ENCODE data around the gene PAIP2. TPM values are rescaled to one million over a fixed set of nuclear protein-coding genes. Genes with fewer than 3 reads are reported as not detected.

The PAIP2 gene
- total and polyA plus RNA-seq, 9 donors, result 68.4 to 142 (median 104) TPM

DNA sequence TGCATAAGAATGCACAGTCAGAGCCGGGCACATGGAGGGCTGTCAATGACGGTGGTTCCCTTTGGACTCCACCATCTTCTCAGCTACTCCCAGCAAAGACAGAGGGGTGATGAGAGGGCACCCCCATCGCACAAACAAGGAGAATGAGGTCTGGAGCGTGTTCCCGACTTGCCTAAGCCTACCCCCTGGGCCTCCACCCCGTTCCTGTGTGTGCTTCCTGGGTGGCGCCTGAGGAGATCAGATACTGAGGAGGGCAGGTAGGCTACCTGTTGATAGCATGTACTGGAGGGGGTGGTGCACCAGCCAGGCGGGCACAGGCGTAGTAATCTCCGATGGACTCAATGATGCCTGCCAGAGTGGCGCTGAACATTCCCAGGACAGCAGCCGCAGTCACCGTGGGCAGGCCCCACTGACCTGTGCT, 37.3 kb downstream of the PAIP2 start:
- H3K4me1 ChIP-seq (ENCODE audit: insufficient read depth), result no peaks in the 10 kb centered on the region
- no peaks in the 10 kb centered on the region for H3K27me3 ChIP-seq
- no peaks in the 10 kb centered on the region for H3K36me3 ChIP-seq
- no peak overlapping the region for H3K4me3 ChIP-seq
- DNase-seq, result peak in 2 of 5 donors; percentile 7 to 16
- no peak overlapping the region for H3K27ac ChIP-seq
- 83 to 89% (median 83%) methylated on average over 13 of the region's 13 CpGs for WGBS, 3 donors
- no peaks in the 10 kb centered on the region for H3K9me3 ChIP-seq
- intact Hi-C loops (cut with DNase I), result no loop called here
- TF ChIP-seq EP300 (IDR thresholded peaks at IDR 0.05), result no peak
- TF ChIP-seq, protein P1, sequence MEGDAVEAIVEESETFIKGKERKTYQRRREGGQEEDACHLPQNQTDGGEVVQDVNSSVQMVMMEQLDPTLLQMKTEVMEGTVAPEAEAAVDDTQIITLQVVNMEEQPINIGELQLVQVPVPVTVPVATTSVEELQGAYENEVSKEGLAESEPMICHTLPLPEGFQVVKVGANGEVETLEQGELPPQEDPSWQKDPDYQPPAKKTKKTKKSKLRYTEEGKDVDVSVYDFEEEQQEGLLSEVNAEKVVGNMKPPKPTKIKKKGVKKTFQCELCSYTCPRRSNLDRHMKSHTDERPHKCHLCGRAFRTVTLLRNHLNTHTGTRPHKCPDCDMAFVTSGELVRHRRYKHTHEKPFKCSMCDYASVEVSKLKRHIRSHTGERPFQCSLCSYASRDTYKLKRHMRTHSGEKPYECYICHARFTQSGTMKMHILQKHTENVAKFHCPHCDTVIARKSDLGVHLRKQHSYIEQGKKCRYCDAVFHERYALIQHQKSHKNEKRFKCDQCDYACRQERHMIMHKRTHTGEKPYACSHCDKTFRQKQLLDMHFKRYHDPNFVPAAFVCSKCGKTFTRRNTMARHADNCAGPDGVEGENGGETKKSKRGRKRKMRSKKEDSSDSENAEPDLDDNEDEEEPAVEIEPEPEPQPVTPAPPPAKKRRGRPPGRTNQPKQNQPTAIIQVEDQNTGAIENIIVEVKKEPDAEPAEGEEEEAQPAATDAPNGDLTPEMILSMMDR (IDR thresholded peaks at IDR 0.05), result no peak
- TF ChIP-seq POLR2A (IDR thresholded peaks at IDR 0.05), result no peak

DNA sequence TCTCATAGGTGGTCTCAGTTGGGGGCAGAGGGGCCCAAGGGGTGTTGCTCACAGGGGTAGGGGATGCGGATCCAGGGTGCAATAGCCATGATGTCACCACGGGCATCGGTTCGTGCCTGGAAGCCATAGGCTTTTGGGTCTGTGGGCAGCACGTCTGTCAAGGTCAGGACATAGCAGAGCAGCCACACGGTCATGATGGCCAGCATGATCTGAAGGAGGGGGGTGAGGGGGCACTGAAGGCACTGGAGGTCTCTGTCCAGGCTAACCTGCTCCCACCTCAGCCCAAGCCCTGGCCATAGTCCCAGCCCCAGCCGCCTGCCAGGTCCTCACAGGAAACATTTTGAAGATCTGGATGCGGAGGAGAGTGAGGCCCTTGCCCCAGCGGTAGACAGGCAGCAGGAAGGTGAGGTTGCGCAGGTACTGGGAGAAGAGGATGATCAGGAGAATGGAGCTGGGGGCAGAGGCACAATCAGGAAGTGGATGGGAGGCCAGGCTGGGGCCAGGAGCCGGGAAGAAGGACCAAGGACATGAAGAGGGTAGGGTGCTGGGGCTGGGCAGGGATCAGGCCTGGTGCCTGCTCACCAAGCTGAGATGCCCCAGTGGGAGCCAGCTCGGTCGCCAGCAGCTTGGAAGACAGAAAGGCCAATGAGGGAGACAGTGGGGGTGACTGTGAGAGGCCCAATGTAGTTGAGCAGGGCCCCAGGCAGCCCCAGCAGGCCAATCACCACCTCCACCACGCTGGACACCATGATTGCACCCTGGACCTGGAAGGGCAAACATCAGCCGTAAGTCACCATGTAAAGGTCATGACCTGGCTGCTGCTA, 38.2 kb downstream of the PAIP2 start:
- Histone ChIP-seq H3K27ac (no peak overlapping the region), H3K27me3 (no peaks in the 10 kb centered on the region), H3K36me3 (no peaks in the 10 kb centered on the region), H3K4me3 (no peak overlapping the region), H3K9me3 (no peaks in the 10 kb centered on the region), H3K4me1 (ENCODE audit: insufficient read depth) (no peaks in the 10 kb centered on the region)
- intact Hi-C loops (cut with DNase I), result no loop called here
- TF ChIP-seq POLR2A (IDR thresholded peaks at IDR 0.05), result no peak
- TF ChIP-seq, protein P1 (IDR thresholded peaks at IDR 0.05), result no peak
- no peak for TF ChIP-seq EP300 (IDR thresholded peaks at IDR 0.05)
- DNase-seq, result peak in 2 of 5 donors; percentile 15 to 22
- WGBS, 3 donors, result 70 to 75% (median 70%) methylated on average over 15 of the region's 15 CpGs

DNA sequence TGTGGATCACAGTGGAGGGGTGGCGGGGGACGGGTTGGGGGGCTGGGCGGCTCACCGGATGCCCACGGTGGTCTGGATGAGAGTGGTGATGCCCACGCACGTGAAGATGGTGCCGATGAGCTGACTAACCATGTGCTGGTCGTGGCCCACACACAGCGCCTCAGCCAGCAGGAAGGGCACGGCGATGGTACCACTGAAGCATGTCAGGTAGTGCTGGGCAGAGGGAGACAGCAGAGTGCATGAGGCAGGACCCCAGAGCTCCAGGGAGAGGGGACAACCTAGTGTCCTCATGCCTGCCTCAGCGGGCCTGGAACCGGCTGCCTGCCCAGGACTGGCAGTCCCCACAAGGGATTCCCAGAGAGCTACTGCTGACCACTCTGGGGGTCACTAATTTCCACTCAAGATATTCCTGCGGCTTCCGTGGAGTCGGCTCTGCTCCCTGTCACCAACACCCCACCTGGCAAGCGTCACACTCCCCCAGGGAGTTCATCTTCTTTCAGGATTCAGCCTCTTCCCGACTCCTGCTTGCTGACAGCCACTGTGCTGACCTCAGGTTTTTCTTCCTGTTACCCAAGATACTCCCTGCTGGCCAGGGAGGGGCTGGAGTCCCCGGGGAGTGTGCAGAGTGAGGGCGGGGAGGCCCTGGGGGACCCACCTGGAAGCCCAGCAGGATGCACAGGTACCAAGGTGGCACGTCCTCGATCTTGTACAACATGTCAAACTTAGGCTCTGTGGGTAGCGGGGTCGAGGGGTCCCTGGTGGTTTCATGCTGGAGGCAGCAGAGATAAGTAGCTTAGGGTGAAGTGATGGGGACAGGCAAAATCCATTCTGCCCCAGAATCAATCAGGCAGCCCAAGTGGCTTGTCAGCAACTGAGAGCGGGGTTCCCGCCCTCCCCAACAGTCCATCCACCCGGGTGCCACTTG, 40.4 kb downstream of the PAIP2 start:
- Histone ChIP-seq H3K9me3 (no peaks in the 10 kb centered on the region), H3K4me3 (no peak overlapping the region), H3K27me3 (no peaks in the 10 kb centered on the region), H3K36me3 (no peaks in the 10 kb centered on the region), H3K4me1 (ENCODE audit: insufficient read depth) (no peaks in the 10 kb centered on the region), H3K27ac (no peak overlapping the region)
- WGBS, 3 donors, result 77 to 87% (median 78%) methylated on average over 28 of the region's 28 CpGs
- intact Hi-C loops (cut with DNase I), result no loop called here
- TF ChIP-seq EP300 (IDR thresholded peaks at IDR 0.05) (no peak), POLR2A (IDR thresholded peaks at IDR 0.05) (no peak)
- TF ChIP-seq, protein P1 (IDR thresholded peaks at IDR 0.05), result no peak
- peak in 1 of 5 donors; percentile 9 for DNase-seq

DNA sequence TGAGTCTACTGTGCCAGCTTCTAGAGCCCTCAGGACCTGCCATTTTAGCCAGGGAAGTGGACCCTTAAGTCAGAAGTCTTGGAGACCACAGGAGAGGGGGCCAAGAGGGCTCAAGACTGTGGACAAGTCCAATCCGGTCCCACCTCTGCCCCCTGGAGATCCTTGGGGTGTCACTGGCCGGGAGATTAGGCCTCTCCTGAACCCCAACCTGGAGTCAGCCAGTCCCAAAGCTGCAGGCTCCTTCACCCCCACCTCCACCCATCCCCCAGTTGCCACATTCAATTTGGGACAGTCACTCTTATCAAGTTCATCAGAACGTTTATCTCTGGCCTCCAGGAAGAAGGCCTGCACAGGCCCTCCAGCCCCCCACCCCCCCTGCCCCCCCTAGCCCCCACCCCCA, 41.2 kb downstream of the PAIP2 start:
- H3K36me3 ChIP-seq, result no peaks in the 10 kb centered on the region
- DNase-seq, result peak in 1 of 5 donors; percentile 4
- no peak overlapping the region for H3K4me3 ChIP-seq
- H3K4me1 ChIP-seq (ENCODE audit: insufficient read depth), result no peaks in the 10 kb centered on the region
- no peaks in the 10 kb centered on the region for H3K27me3 ChIP-seq
- intact Hi-C loops (cut with DNase I), result no loop called here
- no peak overlapping the region for H3K27ac ChIP-seq
- no peak for TF ChIP-seq POLR2A (IDR thresholded peaks at IDR 0.05)
- TF ChIP-seq, protein P1 (IDR thresholded peaks at IDR 0.05), result no peak
- TF ChIP-seq EP300 (IDR thresholded peaks at IDR 0.05), result no peak
- no peaks in the 10 kb centered on the region for H3K9me3 ChIP-seq
- 51 to 57% (median 55%) methylated on average over 3 of the region's 3 CpGs for whole genome bisulfite sequencing, 3 donors

Measured in ovary (tissue), 9 donors.